H9 (cell line): ENCODE data around the gene PIK3CD. TPM values are rescaled to one million over a fixed set of nuclear protein-coding genes. Genes with fewer than 3 reads are reported as not detected.

ENCODE experiments used
- DNase-seq: peaks from one replicate; pipeline ENCODE4 v3.0.0-alpha.2; 2017
- H2AFZ ChIP-seq: one replicate; pipeline ENCODE4 v1.6.1; 2013; ENCODE audit warnings: mild to moderate bottlenecking, low read length, control low read depth, moderate library complexity
- H2AK5ac ChIP-seq: 2 replicates; pipeline ENCODE4 v1.6.1; 2013; ENCODE audit warnings: low read length, control low read depth, mixed read lengths; ENCODE audit not compliant: insufficient read length
- H2BK120ac ChIP-seq: one replicate; pipeline ENCODE4 v1.6.1; 2013; ENCODE audit warnings: low read depth, mild to moderate bottlenecking, low read length, control low read depth, inconsistent platforms; ENCODE audit not compliant: poor library complexity, severe bottlenecking
- H2BK12ac ChIP-seq: 2 replicates; pipeline ENCODE4 v1.6.1; 2013; ENCODE audit warnings: low read length, control low read depth, mixed read lengths, low read depth; ENCODE audit not compliant: insufficient read length
- H2BK15ac ChIP-seq: 2 replicates; pipeline ENCODE4 v1.6.1; 2013; ENCODE audit warnings: low read depth, low read length, control low read depth
- H2BK20ac ChIP-seq: one replicate; pipeline ENCODE4 v1.6.1; 2013; ENCODE audit warnings: low read depth, mild to moderate bottlenecking, low read length, control low read depth, inconsistent platforms; ENCODE audit not compliant: poor library complexity, severe bottlenecking
- H2BK5ac ChIP-seq: 2 replicates; pipeline ENCODE4 v1.6.1; 2013; ENCODE audit warnings: low read length, control low read depth, mixed read lengths; ENCODE audit not compliant: insufficient read length
- H3K14ac ChIP-seq: 2 replicates; pipeline ENCODE4 v1.6.1; 2013; ENCODE audit warnings: low read length, control low read depth; ENCODE audit not compliant: insufficient read depth
- H3K18ac ChIP-seq: 2 replicates; pipeline ENCODE4 v1.6.1; 2013; ENCODE audit warnings: low read depth, mild to moderate bottlenecking, mixed read lengths, low read length, control low read depth; ENCODE audit not compliant: insufficient read length
- H3K23ac ChIP-seq: 2 replicates; pipeline ENCODE4 v1.6.1; 2013; ENCODE audit warnings: low read length, control low read depth, mixed read lengths, low read depth; ENCODE audit not compliant: insufficient read length
- H3K23me2 ChIP-seq: 2 replicates; pipeline ENCODE4 v1.6.1; 2013; ENCODE audit warnings: low read depth, mild to moderate bottlenecking, mixed read lengths, low read length, control low read depth; ENCODE audit not compliant: insufficient read length, poor library complexity, severe bottlenecking
- H3K27ac ChIP-seq: 2 replicates; pipeline ENCODE4 v1.5.1; 2013; ENCODE audit warnings: low read length, control low read depth, mixed read lengths, low read depth; ENCODE audit not compliant: insufficient read length
- H3K27me3 ChIP-seq: 2 replicates; pipeline ENCODE4 v1.6.1; 2013; ENCODE audit warnings: low read length, control low read depth, inconsistent platforms; ENCODE audit not compliant: insufficient read depth
- H3K4ac ChIP-seq: 2 replicates; pipeline ENCODE4 v1.6.1; 2013; ENCODE audit warnings: low read depth, mild to moderate bottlenecking, control low read depth, inconsistent platforms, low read length, moderate library complexity
- H3K4me1 ChIP-seq: 2 replicates; pipeline ENCODE4 v1.6.1; 2013; ENCODE audit warnings: low read length, control low read depth, inconsistent platforms; ENCODE audit not compliant: insufficient read depth
- H3K4me2 ChIP-seq: 2 replicates; pipeline ENCODE4 v1.6.1; 2013; ENCODE audit warnings: low read length, control low read depth, mixed read lengths; ENCODE audit not compliant: insufficient read length, insufficient read depth
- H3K56ac ChIP-seq: 2 replicates; pipeline ENCODE4 v1.6.1; 2013; ENCODE audit warnings: low read depth, mild to moderate bottlenecking, mixed read lengths, low read length, control low read depth; ENCODE audit not compliant: insufficient read length
- H3K79me1 ChIP-seq: 2 replicates; pipeline ENCODE4 v1.6.1; 2013; ENCODE audit warnings: low read depth, mild to moderate bottlenecking, moderate library complexity, low read length, control low read depth, inconsistent platforms; ENCODE audit not compliant: insufficient read depth, poor library complexity, severe bottlenecking
- H3K79me2 ChIP-seq: 2 replicates; pipeline ENCODE4 v1.6.1; 2013; ENCODE audit warnings: low read length, control low read depth, inconsistent platforms; ENCODE audit not compliant: insufficient read depth
- H3K9ac ChIP-seq: 2 replicates; pipeline ENCODE4 v1.6.1; 2013; ENCODE audit warnings: low read length, control low read depth, mixed read lengths; ENCODE audit not compliant: insufficient read length; ENCODE audit errors: extremely low read depth
- H3K9me3 ChIP-seq: one replicate; pipeline ENCODE4 v1.6.1; 2013; ENCODE audit warnings: low read depth, low read length, inconsistent platforms; ENCODE audit not compliant: control insufficient read depth
- H3T11ph ChIP-seq: one replicate; pipeline ENCODE4 v1.6.1; 2013; ENCODE audit warnings: mild to moderate bottlenecking, low read length, control low read depth, inconsistent platforms
- H4K20me1 ChIP-seq: one replicate; pipeline ENCODE4 v1.6.1; 2013; ENCODE audit not compliant: control insufficient read depth, insufficient read length, insufficient read depth
- H4K5ac ChIP-seq: 2 replicates; pipeline ENCODE4 v1.6.1; 2013; ENCODE audit warnings: low read depth, mild to moderate bottlenecking, mixed read lengths, low read length, control low read depth; ENCODE audit not compliant: insufficient read length
- H4K8ac ChIP-seq: replicated peaks from 2 replicates; pipeline ENCODE4 v1.6.1; 2013; ENCODE audit warnings: low read length, control low read depth, mixed read lengths, low read depth; ENCODE audit not compliant: insufficient read length
- H4K91ac ChIP-seq: 2 replicates; pipeline ENCODE4 v1.6.1; 2013; ENCODE audit warnings: low read depth, mild to moderate bottlenecking, moderate library complexity, mixed read lengths, low read length, control low read depth; ENCODE audit not compliant: insufficient read length
- H3K27ac Mint-ChIP-seq, 3 experiments: 2 replicates in 2 of 3; 3 replicates in 1 of 3; pipeline ENCODE4 v1.8.0; 2020 to 2021; ENCODE audit warnings: mixed read lengths in 3 of 3, mild to moderate bottlenecking in 1 of 3, moderate library complexity in 1 of 3
- H3K27me3 Mint-ChIP-seq: 2 replicates; pipeline ENCODE4 v1.8.0; 2021; ENCODE audit warnings: low read depth, mild to moderate bottlenecking, moderate library complexity, mixed read lengths
- H3K36me3 Mint-ChIP-seq, 3 experiments: 2 replicates in 2 of 3; 3 replicates in 1 of 3; pipeline ENCODE4 v1.8.0; 2020 to 2021; ENCODE audit warnings: low read depth in 3 of 3, mixed read lengths in 3 of 3; ENCODE audit not compliant: insufficient read depth in 1 of 3
- H3K4me1 Mint-ChIP-seq, 2 experiments: 2 replicates each; pipeline ENCODE4 v1.8.0; 2020; ENCODE audit warnings: mixed read lengths in 2 of 2
- H3K4me3 Mint-ChIP-seq, 2 experiments: 2 replicates in 1 of 2; 3 replicates in 1 of 2; pipeline ENCODE4 v1.8.0; 2020 to 2021; ENCODE audit warnings: mild to moderate bottlenecking in 2 of 2, mixed read lengths in 2 of 2, moderate library complexity in 1 of 2
- H3K9me3 Mint-ChIP-seq, 2 experiments: 2 replicates in 1 of 2; 3 replicates in 1 of 2; pipeline ENCODE4 v1.8.0; 2020; ENCODE audit warnings: mild to moderate bottlenecking in 2 of 2, mixed read lengths in 2 of 2, moderate library complexity in 1 of 2
- WGBS: extraction: QIAGEN DNeasy Blood & Tissue Kit; methylation state at CpG from one replicate; pipeline ENCODE4 v1.1.7; 2013; ENCODE audit warnings: missing lambda C conversion rate, low lambda C conversion rate, mixed read lengths; ENCODE audit not compliant: insufficient read length; ENCODE audit errors: extremely low coverage; 5-methylcytosine and 5-hydroxymethylcytosine counted together
- total RNA-seq: library from RNA; stranded (reverse); gene quantifications from 2 replicates; pipeline ENCODE4 v1.2.1, GENCODE V29; 2021
- TF ChIP-seq, protein P1 (sequence below): fragments of 200-600 bp; sonication (generic); conservative IDR thresholded peaks from 3 replicates; pipeline ENCODE4 v1.8.0; 2021; ENCODE audit warnings: antibody characterized with exemption, mild to moderate bottlenecking

The PIK3CD gene
- total RNA-seq, 1 experiment from 2014 or later: 10.0 TPM

DNA sequence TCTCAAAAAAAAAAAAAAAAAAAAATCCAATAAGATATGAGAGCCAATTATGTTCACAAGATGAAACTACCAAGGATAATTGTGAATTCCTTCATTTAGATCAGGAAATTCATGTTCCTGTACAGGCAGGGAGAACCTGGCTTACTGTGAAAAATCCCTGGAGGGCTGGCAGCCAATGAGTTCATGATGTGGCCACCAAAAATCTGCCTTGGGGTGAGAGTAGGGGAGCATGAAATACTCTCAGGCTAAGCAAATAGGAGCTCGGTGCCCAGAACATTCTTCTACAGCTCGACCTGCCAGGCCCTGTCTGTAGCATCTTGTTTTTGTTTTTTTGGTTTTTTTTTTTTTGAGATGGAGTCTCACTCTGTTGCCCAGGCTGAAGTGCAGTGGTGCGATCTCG is 50.1 kb downstream of the PIK3CD start:
- H4K91ac ChIP-seq: no peak overlapping the region
- H3K27me3 Mint-ChIP-seq: no peaks in the 10 kb centered on the region
- H3K4me1 ChIP-seq: no peaks in the 10 kb centered on the region
- H3K36me3 Mint-ChIP-seq: peaks cover 0 to 9% (median 0%) of the 10 kb centered on the region in 3 experiments; a peak in 2 of 7 replicates
- H3K56ac ChIP-seq: no peak overlapping the region
- H4K5ac ChIP-seq: no peak overlapping the region
- no peaks in the 10 kb centered on the region for H4K20me1 ChIP-seq
- no peak overlapping the region for H2AFZ ChIP-seq
- DNase-seq: no peak
- H3K23me2 ChIP-seq: no peaks in the 10 kb centered on the region
- H3K9ac ChIP-seq: no peak overlapping the region
- H3K27ac ChIP-seq: no peak overlapping the region
- H3K14ac ChIP-seq: no peak overlapping the region
- H2BK15ac ChIP-seq: no peak overlapping the region
- no peaks in the 10 kb centered on the region for H3K79me2 ChIP-seq
- WGBS: no CpG with 5 or more reads among the region's 4 CpGs
- no peak overlapping the region for H2AK5ac ChIP-seq
- H2BK5ac ChIP-seq: no peak overlapping the region
- TF ChIP-seq, protein P1, sequence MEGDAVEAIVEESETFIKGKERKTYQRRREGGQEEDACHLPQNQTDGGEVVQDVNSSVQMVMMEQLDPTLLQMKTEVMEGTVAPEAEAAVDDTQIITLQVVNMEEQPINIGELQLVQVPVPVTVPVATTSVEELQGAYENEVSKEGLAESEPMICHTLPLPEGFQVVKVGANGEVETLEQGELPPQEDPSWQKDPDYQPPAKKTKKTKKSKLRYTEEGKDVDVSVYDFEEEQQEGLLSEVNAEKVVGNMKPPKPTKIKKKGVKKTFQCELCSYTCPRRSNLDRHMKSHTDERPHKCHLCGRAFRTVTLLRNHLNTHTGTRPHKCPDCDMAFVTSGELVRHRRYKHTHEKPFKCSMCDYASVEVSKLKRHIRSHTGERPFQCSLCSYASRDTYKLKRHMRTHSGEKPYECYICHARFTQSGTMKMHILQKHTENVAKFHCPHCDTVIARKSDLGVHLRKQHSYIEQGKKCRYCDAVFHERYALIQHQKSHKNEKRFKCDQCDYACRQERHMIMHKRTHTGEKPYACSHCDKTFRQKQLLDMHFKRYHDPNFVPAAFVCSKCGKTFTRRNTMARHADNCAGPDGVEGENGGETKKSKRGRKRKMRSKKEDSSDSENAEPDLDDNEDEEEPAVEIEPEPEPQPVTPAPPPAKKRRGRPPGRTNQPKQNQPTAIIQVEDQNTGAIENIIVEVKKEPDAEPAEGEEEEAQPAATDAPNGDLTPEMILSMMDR: no peak
- no peaks in the 10 kb centered on the region for H3K9me3 ChIP-seq
- no peak overlapping the region for H3K27ac Mint-ChIP-seq
- no peak overlapping the region for H2BK12ac ChIP-seq
- no peak overlapping the region for H3K4me2 ChIP-seq
- H3K23ac ChIP-seq: no peak overlapping the region
- peaks cover 0 to 8% of the 10 kb centered on the region in 2 experiments; a peak in 1 of 5 replicates for H3K9me3 Mint-ChIP-seq
- H3K18ac ChIP-seq: no peak overlapping the region
- H3K4ac ChIP-seq: no peak overlapping the region
- no peak overlapping the region for H2BK120ac ChIP-seq
- H4K8ac ChIP-seq: no peak overlapping the region
- H3K4me1 Mint-ChIP-seq: peaks cover 9 to 11% of the 10 kb centered on the region in 2 experiments
- H3K79me1 ChIP-seq: no peaks in the 10 kb centered on the region
- no peak overlapping the region for H2BK20ac ChIP-seq
- H3K27me3 ChIP-seq: no peaks in the 10 kb centered on the region
- H3K4me3 Mint-ChIP-seq: no peak overlapping the region
- no peak overlapping the region for H3T11ph ChIP-seq
